ENCODE measurements around the gene TCF7L2.

DNA sequence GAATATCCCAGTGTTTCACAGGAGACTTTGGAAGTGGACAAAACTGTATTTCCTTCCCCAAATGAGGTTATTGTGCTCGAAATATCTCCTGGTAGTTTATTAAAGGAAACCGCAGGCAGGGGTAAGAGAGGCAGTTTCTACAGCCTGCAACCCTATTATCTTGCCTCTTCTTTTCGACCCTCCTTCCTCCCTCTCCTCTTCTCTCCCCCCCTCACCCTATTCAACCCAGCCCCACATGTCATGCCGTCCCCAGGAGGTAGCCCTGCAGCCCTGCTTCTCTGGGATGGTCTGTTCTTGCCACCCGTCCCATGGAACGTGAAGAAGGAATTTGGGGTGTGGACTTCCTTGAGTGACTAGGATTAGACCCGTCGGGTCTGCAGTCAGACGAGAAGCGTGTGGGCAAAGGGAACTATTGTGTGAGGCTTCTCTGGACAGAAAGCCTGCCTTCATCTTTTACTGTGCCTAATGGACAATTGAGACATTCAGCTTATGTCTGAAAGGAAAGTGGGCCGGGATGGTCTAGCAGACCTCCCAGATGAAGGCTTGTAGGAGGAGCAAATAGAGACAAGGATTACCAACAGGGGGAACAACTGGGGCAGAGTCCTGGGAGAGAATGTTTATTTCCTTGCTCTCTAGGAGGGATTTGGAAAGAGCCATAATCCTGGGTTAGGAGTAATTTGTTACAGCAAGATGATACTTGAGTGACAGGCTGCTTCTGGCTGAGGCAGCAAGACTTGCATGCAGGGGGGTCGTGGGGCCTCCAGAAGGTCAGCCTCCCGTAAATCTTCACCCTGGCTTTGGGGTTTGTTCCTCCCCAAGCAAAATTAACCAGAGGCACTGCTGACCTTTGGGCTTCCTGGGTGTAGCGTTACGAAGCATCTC is 77.8 kb downstream of the TCF7L2 start:
- TF ChIP-seq, protein P1, sequence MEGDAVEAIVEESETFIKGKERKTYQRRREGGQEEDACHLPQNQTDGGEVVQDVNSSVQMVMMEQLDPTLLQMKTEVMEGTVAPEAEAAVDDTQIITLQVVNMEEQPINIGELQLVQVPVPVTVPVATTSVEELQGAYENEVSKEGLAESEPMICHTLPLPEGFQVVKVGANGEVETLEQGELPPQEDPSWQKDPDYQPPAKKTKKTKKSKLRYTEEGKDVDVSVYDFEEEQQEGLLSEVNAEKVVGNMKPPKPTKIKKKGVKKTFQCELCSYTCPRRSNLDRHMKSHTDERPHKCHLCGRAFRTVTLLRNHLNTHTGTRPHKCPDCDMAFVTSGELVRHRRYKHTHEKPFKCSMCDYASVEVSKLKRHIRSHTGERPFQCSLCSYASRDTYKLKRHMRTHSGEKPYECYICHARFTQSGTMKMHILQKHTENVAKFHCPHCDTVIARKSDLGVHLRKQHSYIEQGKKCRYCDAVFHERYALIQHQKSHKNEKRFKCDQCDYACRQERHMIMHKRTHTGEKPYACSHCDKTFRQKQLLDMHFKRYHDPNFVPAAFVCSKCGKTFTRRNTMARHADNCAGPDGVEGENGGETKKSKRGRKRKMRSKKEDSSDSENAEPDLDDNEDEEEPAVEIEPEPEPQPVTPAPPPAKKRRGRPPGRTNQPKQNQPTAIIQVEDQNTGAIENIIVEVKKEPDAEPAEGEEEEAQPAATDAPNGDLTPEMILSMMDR (conservative IDR thresholded peaks at IDR 0.05; ENCODE audit: low read length): no peak
- TF ChIP-seq EZH2phosphoT487 (IDR thresholded peaks at IDR 0.05; ENCODE audit: borderline replicate concordance, low read depth, low read length): no peak
